ENCODE measurements around the gene KRTAP6-3. TPM values are rescaled to one million over a fixed set of nuclear protein-coding genes. Genes with fewer than 3 reads are reported as not detected.

The KRTAP6-3 gene
- total and polyA plus RNA-seq, 3 donors from 2014 or later = 0.99 to 1.3 TPM; not detected in 1

- Histone ChIP-seq H3K27me3 (no peaks in the 10 kb centered on the region), H3K9me3 (no peaks in the 10 kb centered on the region), H3K27ac (no peak within 1 kb of the TSS), H3K4me3 (no peak within 1 kb of the TSS), H3K36me3 (ENCODE audit: low read depth, missing control alignments) (no peaks in the 10 kb centered on the region), H3K4me1 (no peaks in the 10 kb centered on the region)
- no peak for DNase-seq
- WGBS, 2 donors = 81 to 92% methylated on average over 2 of the region's 2 CpGs
- intact Hi-C loops (cut with DNase I; ENCODE audit: low total_unique reads) = no loop called here
- no peak for TF ChIP-seq POLR2A (IDR thresholded peaks at IDR 0.05)
- TF ChIP-seq CTCF (IDR thresholded peaks at IDR 0.05) = no peak
Observed at GRCh38 chr21:30616125-30616524, 23.9 kb downstream of the KRTAP6-3 start, which contains the start of gene KRTAP20-1. KRTAP20-1 (plus strand) TSS chr21:30616425; CDS start chr21:30616455, 30 bp downstream.

GRCh38 chr21:30620080-30620479 is 27.8 kb downstream of the KRTAP6-3 start:
- no peak for DNase-seq
- Histone ChIP-seq H3K27me3 (no peaks in the 10 kb centered on the region), H3K27ac (no peak overlapping the region), H3K4me1 (no peaks in the 10 kb centered on the region), H3K9me3 (no peaks in the 10 kb centered on the region), H3K4me3 (no peak overlapping the region), H3K36me3 (ENCODE audit: low read depth, missing control alignments) (no peaks in the 10 kb centered on the region)
- no peak for TF ChIP-seq POLR2A (IDR thresholded peaks at IDR 0.05)
- intact Hi-C loops (cut with DNase I; ENCODE audit: low total_unique reads) = no loop called here

- H3K4me3 ChIP-seq = no peak within 1 kb of the TSS
- no peaks in the 10 kb centered on the region for H3K36me3 ChIP-seq (ENCODE audit: low read depth, missing control alignments)
- H3K9me3 ChIP-seq = no peaks in the 10 kb centered on the region
- DNase-seq = no peak
- intact Hi-C loops (cut with DNase I; ENCODE audit: low total_unique reads) = no loop called here
- no peaks in the 10 kb centered on the region for H3K4me1 ChIP-seq
- no peak within 1 kb of the TSS for H3K27ac ChIP-seq
- H3K27me3 ChIP-seq = no peaks in the 10 kb centered on the region
- TF ChIP-seq POLR2A (IDR thresholded peaks at IDR 0.05) = no peak
- TF ChIP-seq CTCF (IDR thresholded peaks at IDR 0.05) = no peak
- 86 to 96% methylated on average over 3 of the region's 3 CpGs for WGBS, 2 donors
Observed at GRCh38 chr21:30620522-30620921, 28.3 kb downstream of the KRTAP6-3 start, which contains the start of gene KRTAP20-4. KRTAP20-4 (plus strand) TSS chr21:30620627.

- Histone ChIP-seq H3K4me1 (no peaks in the 10 kb centered on the region), H3K27ac (no peak overlapping the region), H3K36me3 (ENCODE audit: low read depth, missing control alignments) (no peaks in the 10 kb centered on the region), H3K27me3 (no peaks in the 10 kb centered on the region), H3K9me3 (no peaks in the 10 kb centered on the region), H3K4me3 (no peak overlapping the region)
- 91 to 96% methylated on average over 1 to 3 of the region's 3 CpGs for WGBS, 2 donors
- DNase-seq = no peak
- intact Hi-C loops (cut with DNase I; ENCODE audit: low total_unique reads) = no loop called here
- TF ChIP-seq CTCF (IDR thresholded peaks at IDR 0.05) (no peak), POLR2A (IDR thresholded peaks at IDR 0.05) (no peak)
Observed at GRCh38 chr21:30623362-30623761, 31.1 kb downstream of the KRTAP6-3 start.

GRCh38 chr21:30625449-30626165 is 33.4 kb downstream of the KRTAP6-3 start:
- no peak overlapping the region for H3K27ac ChIP-seq
- H3K27me3 ChIP-seq = no peaks in the 10 kb centered on the region
- H3K9me3 ChIP-seq = no peaks in the 10 kb centered on the region
- TF ChIP-seq CTCF (IDR thresholded peaks at IDR 0.05) = no peak
- no peak for TF ChIP-seq POLR2A (IDR thresholded peaks at IDR 0.05)
- H3K4me3 ChIP-seq = no peak overlapping the region
- intact Hi-C loops (cut with DNase I; ENCODE audit: low total_unique reads) = no loop called here
- no peaks in the 10 kb centered on the region for H3K4me1 ChIP-seq
- DNase-seq = no peak
- 76 to 80% methylated on average over 4 of the region's 4 CpGs for WGBS, 2 donors
- no peaks in the 10 kb centered on the region for H3K36me3 ChIP-seq (ENCODE audit: low read depth, missing control alignments)
